Psoas muscle (tissue), 8 donors: ENCODE data around the gene IVD. TPM values are rescaled to one million over a fixed set of nuclear protein-coding genes. Genes with fewer than 3 reads are reported as not detected.

Source experiments
- ATAC-seq, 4 donors: fragments of 200-7000 bp; cut with Tn5 transposase; one replicate each; pipeline ENCODE4 v1.9.1; 2020; ENCODE audit warnings: moderate library complexity in 3 of 4, mild to moderate bottlenecking in 2 of 4
- DNase-seq, 2 donors: peaks; one replicate each; pipeline ENCODE4 v3.0.0-alpha.2; 2020
- H3K27ac ChIP-seq: fragments of 200-600 bp; one replicate; pipeline ENCODE4 v1.8.0; 2022
- H3K27me3 ChIP-seq, 3 donors: fragments of 200-600 bp in 1 of 3; one replicate each; pipeline versions ENCODE4 v1.6.1 to v1.8.0; 2013 to 2022; ENCODE audit warnings: low read length in 2 of 3, mild to moderate bottlenecking in 2 of 3, moderate library complexity in 1 of 3; ENCODE audit not compliant: insufficient read depth in 3 of 3
- H3K36me3 ChIP-seq, 2 donors: fragments of 200-600 bp in 1 of 2; one replicate each; pipeline versions ENCODE4 v1.6.1 to v1.8.0; 2013 to 2022; ENCODE audit warnings: low read depth in 1 of 2, mild to moderate bottlenecking in 1 of 2, moderate library complexity in 1 of 2; ENCODE audit not compliant: insufficient read depth in 1 of 2
- H3K4me1 ChIP-seq: fragments of 200-600 bp; one replicate; pipeline ENCODE4 v1.8.0; 2022
- H3K4me3 ChIP-seq: fragments of 200-600 bp; one replicate; pipeline ENCODE4 v1.8.0; 2022; ENCODE audit warnings: mild to moderate bottlenecking
- H3K9me3 ChIP-seq: fragments of 200-600 bp; one replicate; pipeline ENCODE4 v1.8.0; 2022
- CTCF ChIP-seq: fragments of 200-600 bp; IDR thresholded peaks from one replicate; pipeline ENCODE4 v1.8.0; 2022; ENCODE audit warnings: antibody characterized with exemption
- WGBS, 3 donors: extraction: QIAGEN DNeasy Blood & Tissue Kit; methylation state at CpG; one replicate each; pipeline versions ENCODE4 v1.1.6 to v1.1.7; 2013; 5-methylcytosine and 5-hydroxymethylcytosine counted together
- intact Hi-C, 2 donors: fragments of 100-400 bp; cut with DNase I; formaldehyde crosslinking; loops; one replicate each; pipeline versions ENCODE4 v1.11.0 to v1.14.2; 2022
- polyA plus RNA-seq, 3 donors: library from polyadenylated mRNA; stranded (reverse); fragments of 200-250 nt; gene quantifications; one replicate each; pipeline ENCODE4 v1.2.3, GENCODE V29; 2013
- total RNA-seq, 4 donors: library from RNA; stranded (reverse); fragmentation: NEBNext Ultra II Directional in 2 of 4; extraction: Animal tissue kit (Norgen Biotek cat#: 25700) in 2 of 4; gene quantifications; one replicate each; pipeline versions ENCODE4 v1.2.1 to v1.2.4, GENCODE V29; 2021 to 2023
- donor health status: healthy with polysubstance abuse.
- donor health status: DM: no; HTN: no; CAD: no; lungs with moderate emphysema.
- donor health status: Bipolar disorder and iron deficiency.
- donor health status: healthy.
- donor health status: DM: yes; HTN: yes; CAD: no.
- donor health status: DM: no; HTN: no; CAD: no.
- donor health status: DM: no; HTN: no; CAD: no.
- donor health status: DM: yes; HTN: yes; CAD: no.

Gene IVD
- total and polyA plus RNA-seq, 7 donors, result 27.1 to 102 (median 46.5) TPM

DNA sequence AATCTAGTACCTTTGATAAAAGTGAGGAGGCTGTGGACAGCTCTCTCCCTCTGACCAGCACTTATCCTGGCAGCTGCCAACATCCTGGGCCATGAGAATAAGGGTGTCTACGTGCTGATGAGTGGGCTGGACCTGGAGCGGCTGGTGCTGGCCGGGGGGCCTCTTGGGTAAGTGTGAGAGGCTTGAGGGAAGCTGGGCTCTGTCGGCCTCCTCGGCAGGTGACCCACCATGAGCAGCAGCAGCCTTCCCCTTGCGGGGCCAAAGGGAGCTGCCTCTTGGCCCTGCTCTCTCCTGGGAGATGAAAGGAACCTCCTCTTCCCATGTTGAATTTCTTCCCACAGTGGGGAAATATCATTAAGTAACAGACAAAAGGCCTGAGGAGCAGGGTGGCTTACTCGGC is 9.2 kb downstream of the IVD start:
- WGBS, 3 donors, result 76 to 90% (median 80%) methylated on average over 7 of the region's 7 CpGs
- H3K4me3 ChIP-seq, result no peak overlapping the region
- DNase-seq (no peak), ATAC-seq (no peak)
- intact Hi-C loops, result no loop called here
- TF ChIP-seq CTCF, result no peak
- peaks cover 13 to 81% of the 10 kb centered on the region in 2 donors for H3K36me3 ChIP-seq
- H3K27ac ChIP-seq, result no peak overlapping the region
- no peaks in the 10 kb centered on the region for H3K4me1 ChIP-seq
- no peaks in the 10 kb centered on the region for H3K9me3 ChIP-seq
- H3K27me3 ChIP-seq, result no peaks in the 10 kb centered on the region

DNA sequence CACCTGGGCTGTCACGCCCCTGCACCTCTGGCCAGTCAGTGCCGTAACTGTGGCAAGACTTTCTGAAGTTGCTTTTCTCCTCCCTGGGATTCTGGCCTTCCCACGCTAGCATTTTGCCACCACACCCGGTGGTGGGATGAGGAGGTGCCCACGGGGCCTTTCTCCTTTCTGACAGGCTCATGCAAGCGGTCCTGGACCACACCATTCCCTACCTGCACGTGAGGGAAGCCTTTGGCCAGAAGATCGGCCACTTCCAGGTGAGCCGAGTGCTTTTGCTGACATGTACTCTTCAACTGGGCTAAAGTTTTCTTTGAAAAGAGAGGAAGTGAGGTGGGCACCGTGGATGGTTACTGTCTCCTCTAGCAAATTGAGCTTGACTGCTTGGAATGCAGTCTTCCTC is 9.6 kb downstream of the IVD start:
- Histone ChIP-seq H3K9me3 (no peaks in the 10 kb centered on the region), H3K27me3 (no peaks in the 10 kb centered on the region), H3K4me1 (peaks cover 4% of the 10 kb centered on the region), H3K36me3 (peaks cover 13 to 77% of the 10 kb centered on the region in 2 donors), H3K27ac (no peak overlapping the region), H3K4me3 (no peak overlapping the region)
- no peak for TF ChIP-seq CTCF
- intact Hi-C loops, result no loop called here
- DNase-seq (no peak), ATAC-seq (no peak)
- 84 to 94% (median 90%) methylated on average over 10 of the region's 10 CpGs for WGBS, 3 donors

DNA sequence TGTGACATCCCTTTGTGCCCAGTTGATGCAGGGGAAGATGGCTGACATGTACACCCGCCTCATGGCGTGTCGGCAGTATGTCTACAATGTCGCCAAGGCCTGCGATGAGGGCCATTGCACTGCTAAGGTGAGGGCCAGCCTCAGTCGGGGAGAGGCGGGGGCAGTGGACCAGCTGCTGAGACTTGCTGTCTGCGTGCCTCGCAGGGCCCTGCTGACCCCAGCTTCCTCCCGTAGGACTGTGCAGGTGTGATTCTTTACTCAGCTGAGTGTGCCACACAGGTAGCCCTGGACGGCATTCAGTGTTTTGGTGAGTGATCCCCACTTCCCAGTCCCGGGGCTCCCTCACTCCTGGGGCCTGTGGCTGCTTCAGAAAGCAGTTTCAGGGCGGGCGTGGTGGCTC is 10.5 kb downstream of the IVD start:
- Histone ChIP-seq H3K4me3 (no peak overlapping the region), H3K36me3 (peaks cover 9 to 68% of the 10 kb centered on the region in 2 donors), H3K27ac (no peak overlapping the region), H3K9me3 (no peaks in the 10 kb centered on the region), H3K27me3 (no peaks in the 10 kb centered on the region), H3K4me1 (peaks cover 12% of the 10 kb centered on the region)
- no peak for TF ChIP-seq CTCF
- WGBS, 3 donors, result 90 to 94% (median 91%) methylated on average over 14 of the region's 14 CpGs
- ATAC-seq (no peak), DNase-seq (no peak)
- intact Hi-C loops, result no loop called here

DNA sequence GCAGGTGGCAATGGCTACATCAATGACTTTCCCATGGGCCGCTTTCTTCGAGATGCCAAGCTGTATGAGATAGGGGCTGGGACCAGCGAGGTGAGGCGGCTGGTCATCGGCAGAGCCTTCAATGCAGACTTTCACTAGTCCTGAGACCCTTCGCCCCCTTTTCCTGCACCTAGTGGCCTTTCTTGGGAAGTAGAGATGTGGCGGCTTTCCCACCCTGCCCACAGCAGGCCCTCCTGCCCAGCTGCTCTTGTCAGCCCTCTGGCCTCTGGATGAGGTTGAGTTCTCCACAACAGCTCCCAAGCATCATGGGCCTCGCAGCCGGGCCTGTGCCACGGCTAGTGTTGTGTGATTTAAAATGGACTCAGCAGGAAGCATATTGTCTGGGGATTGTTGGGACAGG is 12.5 kb downstream of the IVD start:
- Histone ChIP-seq H3K4me3 (no peak overlapping the region), H3K4me1 (peaks cover 20% of the 10 kb centered on the region), H3K9me3 (no peaks in the 10 kb centered on the region), H3K27ac (no peak overlapping the region), H3K36me3 (peaks cover 7 to 48% of the 10 kb centered on the region in 2 donors), H3K27me3 (no peaks in the 10 kb centered on the region)
- DNase-seq, result no peak
- WGBS, 3 donors, result 86 to 91% (median 87%) methylated on average over 10 of the region's 10 CpGs
- TF ChIP-seq CTCF, result no peak
- no peak for ATAC-seq
- intact Hi-C loops, result no loop called here

- no peak for TF ChIP-seq CTCF
- ATAC-seq, result peak; percentile 38 to 64 (median 60)
- intact Hi-C loops, result loop anchor here (5.0 kb wide), 5 partner anchors 53 to 208 kb away; partner anchors contain the start of genes CCDC9B (in 1 of the 2) and INAFM2 (in 1 of the 2)
- DNase-seq, result no peak
- H3K4me3 ChIP-seq, result no peak overlapping the region
- H3K9me3 ChIP-seq, result no peaks in the 10 kb centered on the region
- peaks cover 29% of the 10 kb centered on the region for H3K4me1 ChIP-seq
- peak overlapping the region; percentile 33 for H3K27ac ChIP-seq
- 40 to 46% (median 43%) methylated on average over 11 of the region's 11 CpGs for WGBS, 3 donors
- H3K36me3 ChIP-seq, result peaks cover 4 to 27% of the 10 kb centered on the region in 2 donors
- H3K27me3 ChIP-seq, result no peaks in the 10 kb centered on the region
Measured at GRCh38 chr15:40420071-40420713, 14.6 kb downstream of the IVD start.
